Panc1 (cell line): ENCODE measurements around the gene KERA.

ENCODE experiments used
- POLR2AphosphoS5 ChIP-seq: IDR thresholded peaks from 2 replicates; pipeline ENCODE4 v1.6.1; 2012; ENCODE audit warnings: mild to moderate bottlenecking, low read depth, low read length, moderate library complexity
- SIN3A ChIP-seq: IDR thresholded peaks from 2 replicates; pipeline ENCODE4 v1.6.1; 2012; ENCODE audit warnings: low read depth, mild to moderate bottlenecking, low read length, moderate library complexity, borderline replicate concordance; ENCODE audit not compliant: insufficient read depth
- TF ChIP-seq, protein P1 (sequence below): fragments of 450-650 bp; IDR thresholded peaks from 2 replicates; pipeline ENCODE4 v1.5.1; 2017; ENCODE audit warnings: mild to moderate bottlenecking

- TF ChIP-seq, protein P1, sequence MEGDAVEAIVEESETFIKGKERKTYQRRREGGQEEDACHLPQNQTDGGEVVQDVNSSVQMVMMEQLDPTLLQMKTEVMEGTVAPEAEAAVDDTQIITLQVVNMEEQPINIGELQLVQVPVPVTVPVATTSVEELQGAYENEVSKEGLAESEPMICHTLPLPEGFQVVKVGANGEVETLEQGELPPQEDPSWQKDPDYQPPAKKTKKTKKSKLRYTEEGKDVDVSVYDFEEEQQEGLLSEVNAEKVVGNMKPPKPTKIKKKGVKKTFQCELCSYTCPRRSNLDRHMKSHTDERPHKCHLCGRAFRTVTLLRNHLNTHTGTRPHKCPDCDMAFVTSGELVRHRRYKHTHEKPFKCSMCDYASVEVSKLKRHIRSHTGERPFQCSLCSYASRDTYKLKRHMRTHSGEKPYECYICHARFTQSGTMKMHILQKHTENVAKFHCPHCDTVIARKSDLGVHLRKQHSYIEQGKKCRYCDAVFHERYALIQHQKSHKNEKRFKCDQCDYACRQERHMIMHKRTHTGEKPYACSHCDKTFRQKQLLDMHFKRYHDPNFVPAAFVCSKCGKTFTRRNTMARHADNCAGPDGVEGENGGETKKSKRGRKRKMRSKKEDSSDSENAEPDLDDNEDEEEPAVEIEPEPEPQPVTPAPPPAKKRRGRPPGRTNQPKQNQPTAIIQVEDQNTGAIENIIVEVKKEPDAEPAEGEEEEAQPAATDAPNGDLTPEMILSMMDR, result no peak
- TF ChIP-seq SIN3A (no peak), POLR2AphosphoS5 (no peak)
Observed at GRCh38 chr12:91078501-91078900, 20.7 kb upstream of the KERA start.
